Right lobe of liver (tissue), 6 donors: ENCODE measurements around the gene SP140. TPM values are rescaled to one million over a fixed set of nuclear protein-coding genes. Genes with fewer than 3 reads are reported as not detected.

ENCODE experiments used
- ATAC-seq, 4 donors: fragments of 200-7000 bp; cut with Tn5 transposase; one replicate each; pipeline ENCODE4 v1.9.1; 2020; ENCODE audit warnings: mild to moderate bottlenecking in 4 of 4, moderate library complexity in 4 of 4
- DNase-seq, 3 donors: peaks; one replicate each; pipeline ENCODE4 v3.0.0-alpha.2; 2020
- H3K27ac ChIP-seq, 3 donors: fragments of 200-600 bp; one replicate each; pipeline ENCODE4 v1.8.0; 2022
- H3K27me3 ChIP-seq, 2 donors: fragments of 200-600 bp; one replicate each; pipeline ENCODE4 v1.8.0; 2022
- H3K36me3 ChIP-seq, 4 donors: fragments of 200-600 bp; sonication (generic) in 1 of 4; one replicate each; pipeline versions ENCODE4 v1.5.1 to v1.8.0; 2017 to 2022; ENCODE audit warnings: control low read depth in 1 of 4
- H3K4me1 ChIP-seq, 4 donors: fragments of 200-600 bp; sonication (generic) in 1 of 4; one replicate each; pipeline versions ENCODE4 v1.5.1 to v1.8.0; 2017 to 2022; ENCODE audit warnings: control low read depth in 1 of 4
- H3K4me3 ChIP-seq, 3 donors: fragments of 200-600 bp; one replicate each; pipeline ENCODE4 v1.8.0; 2022
- H3K9me3 ChIP-seq, 4 donors: fragments of 200-600 bp; sonication (generic) in 1 of 4; one replicate each; pipeline versions ENCODE4 v1.5.1 to v1.8.0; 2017 to 2022; ENCODE audit warnings: control low read depth in 1 of 4
- POLR2A ChIP-seq: fragments of 450-650 bp; IDR thresholded peaks from one replicate; pipeline ENCODE4 v1.6.1; 2017; ENCODE audit warnings: antibody characterized with exemption, mild to moderate bottlenecking
- WGBS: methylation state at CpG from one replicate; pipeline ENCODE4 v1.1.6; 2018; ENCODE audit warnings: low coverage, low lambda C conversion rate; ENCODE audit not compliant: insufficient coverage; ENCODE audit errors: missing lambda C conversion rate; 5-methylcytosine and 5-hydroxymethylcytosine counted together
- intact Hi-C, 2 donors: fragments of 100-400 bp; cut with DNase I; formaldehyde crosslinking; loops; one replicate each; pipeline versions ENCODE4 v1.11.2 to v1.14.1; 2022
- total RNA-seq, 6 experiments: library from RNA; depleted of rRNA in 2 of 6; stranded (reverse); fragments of >200 nt in 2 of 6; fragmentation: NEBNext Ultra II Directional in 3 of 6; extraction: Animal tissue kit (Norgen Biotek cat#: 25700) in 3 of 6; gene quantifications; one replicate each; pipeline versions ENCODE4 v1.1.0 to v1.2.4, GENCODE V29; 2016 to 2023
- TF ChIP-seq, protein P1 (sequence below), 4 donors: fragments of 200-600 bp in 3 of 4; fragments of 450-650 bp in 1 of 4; IDR thresholded peaks; one replicate each; pipeline versions ENCODE4 v1.5.1 to v1.8.0; 2016 to 2022; ENCODE audit warnings: antibody characterized with exemption in 4 of 4, mild to moderate bottlenecking in 2 of 4
- donor health status: DM: no; HTN: yes; CAD: no.
- donor health status: DM: no; HTN: no; CAD: no.
- donor health status: DM: no; HTN: no; CAD: no.
- donor health status: DM: no; HTN: yes; CAD: no.
- donor health status: DM: no; HTN: yes; CAD: no.

Gene SP140
- total RNA-seq, 6 experiments from 2014 or later: 0.43 to 1.2 (median 0.82) TPM; not detected in 1

DNA sequence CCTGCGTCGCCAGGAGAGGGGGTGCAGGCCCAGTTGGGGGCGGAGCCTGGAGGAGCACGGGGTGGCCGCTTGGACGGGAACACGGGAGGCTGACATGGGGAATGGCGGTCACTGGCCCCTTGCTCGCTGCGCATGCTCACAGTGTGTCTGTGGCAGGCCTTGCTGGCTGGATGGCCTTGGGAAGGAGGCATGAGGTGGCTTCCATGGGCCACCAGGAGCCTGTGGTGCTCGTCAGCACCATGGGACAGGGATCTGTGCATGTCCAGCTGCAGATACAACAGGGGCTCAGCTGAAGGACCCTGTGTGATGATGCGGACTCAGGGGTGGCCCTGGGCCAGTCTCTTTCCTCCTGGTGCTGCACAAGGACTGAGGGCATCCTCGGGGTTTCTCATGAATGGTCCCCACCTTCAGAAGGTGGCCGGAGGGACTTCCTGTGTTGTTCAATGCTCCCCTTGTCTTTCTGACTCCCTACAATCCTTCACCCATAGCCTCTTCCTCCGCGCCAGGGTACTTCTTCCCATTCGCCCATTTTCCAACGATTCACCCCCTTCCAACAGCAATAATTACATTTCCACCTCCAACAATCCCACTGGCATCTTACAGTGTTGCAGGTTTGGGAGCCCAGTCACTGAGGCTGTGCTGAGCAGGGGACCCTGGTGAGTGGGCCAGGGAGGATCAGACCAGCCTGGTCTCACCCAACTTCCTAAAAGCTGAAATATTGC is 98.0 kb downstream of the SP140 start:
- intact Hi-C loops: no loop called here

DNA sequence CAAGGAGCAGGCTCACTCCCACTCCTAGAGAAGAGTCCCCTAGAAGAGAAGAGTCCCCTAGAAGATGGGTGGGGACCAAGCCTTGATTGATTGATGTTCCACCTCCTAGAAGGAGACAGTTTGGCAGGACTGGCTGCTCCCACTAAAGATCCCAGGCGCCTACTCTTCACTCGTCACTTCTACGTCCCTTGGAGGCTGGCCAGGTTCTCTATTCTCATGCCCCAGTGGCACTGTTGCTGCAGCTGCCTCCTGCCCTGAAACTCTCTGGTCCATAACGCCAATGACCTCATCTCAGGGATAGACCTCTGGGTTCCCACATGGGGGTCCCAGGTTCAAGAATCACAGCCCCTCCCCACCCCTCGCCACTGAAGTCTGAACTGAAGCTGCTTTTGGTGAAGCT is 99.0 kb downstream of the SP140 start:
- TF ChIP-seq, protein P1, sequence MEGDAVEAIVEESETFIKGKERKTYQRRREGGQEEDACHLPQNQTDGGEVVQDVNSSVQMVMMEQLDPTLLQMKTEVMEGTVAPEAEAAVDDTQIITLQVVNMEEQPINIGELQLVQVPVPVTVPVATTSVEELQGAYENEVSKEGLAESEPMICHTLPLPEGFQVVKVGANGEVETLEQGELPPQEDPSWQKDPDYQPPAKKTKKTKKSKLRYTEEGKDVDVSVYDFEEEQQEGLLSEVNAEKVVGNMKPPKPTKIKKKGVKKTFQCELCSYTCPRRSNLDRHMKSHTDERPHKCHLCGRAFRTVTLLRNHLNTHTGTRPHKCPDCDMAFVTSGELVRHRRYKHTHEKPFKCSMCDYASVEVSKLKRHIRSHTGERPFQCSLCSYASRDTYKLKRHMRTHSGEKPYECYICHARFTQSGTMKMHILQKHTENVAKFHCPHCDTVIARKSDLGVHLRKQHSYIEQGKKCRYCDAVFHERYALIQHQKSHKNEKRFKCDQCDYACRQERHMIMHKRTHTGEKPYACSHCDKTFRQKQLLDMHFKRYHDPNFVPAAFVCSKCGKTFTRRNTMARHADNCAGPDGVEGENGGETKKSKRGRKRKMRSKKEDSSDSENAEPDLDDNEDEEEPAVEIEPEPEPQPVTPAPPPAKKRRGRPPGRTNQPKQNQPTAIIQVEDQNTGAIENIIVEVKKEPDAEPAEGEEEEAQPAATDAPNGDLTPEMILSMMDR (IDR thresholded peaks at IDR 0.05): no peak
- TF ChIP-seq POLR2A: no peak
- Histone ChIP-seq H3K4me3 (no peak overlapping the region), H3K4me1 (peaks cover 0 to 10% (median 4%) of the 10 kb centered on the region in 4 donors), H3K27me3 (no peaks in the 10 kb centered on the region), H3K9me3 (no peaks in the 10 kb centered on the region), H3K27ac (no peak overlapping the region), H3K36me3 (no peaks in the 10 kb centered on the region)
- ATAC-seq (no peak), DNase-seq (no peak)
- 93% methylated on average over 2 of the region's 5 CpGs for WGBS
- intact Hi-C loops: no loop called here

More for the DNA sequence above, 98.0 kb downstream of the SP140 start:
- H3K27me3 ChIP-seq: no peaks in the 10 kb centered on the region
- no peaks in the 10 kb centered on the region for H3K9me3 ChIP-seq
- ATAC-seq: no peak
- no peaks in the 10 kb centered on the region for H3K36me3 ChIP-seq
- no peak for TF ChIP-seq POLR2A
- TF ChIP-seq, protein P1 (IDR thresholded peaks at IDR 0.05): no peak
- no peak overlapping the region for H3K4me3 ChIP-seq
- WGBS: 76% methylated on average over 6 of the region's 18 CpGs
- no peak for DNase-seq
- H3K4me1 ChIP-seq: peaks cover 0 to 10% (median 4%) of the 10 kb centered on the region in 4 donors
- no peak overlapping the region for H3K27ac ChIP-seq

DNA sequence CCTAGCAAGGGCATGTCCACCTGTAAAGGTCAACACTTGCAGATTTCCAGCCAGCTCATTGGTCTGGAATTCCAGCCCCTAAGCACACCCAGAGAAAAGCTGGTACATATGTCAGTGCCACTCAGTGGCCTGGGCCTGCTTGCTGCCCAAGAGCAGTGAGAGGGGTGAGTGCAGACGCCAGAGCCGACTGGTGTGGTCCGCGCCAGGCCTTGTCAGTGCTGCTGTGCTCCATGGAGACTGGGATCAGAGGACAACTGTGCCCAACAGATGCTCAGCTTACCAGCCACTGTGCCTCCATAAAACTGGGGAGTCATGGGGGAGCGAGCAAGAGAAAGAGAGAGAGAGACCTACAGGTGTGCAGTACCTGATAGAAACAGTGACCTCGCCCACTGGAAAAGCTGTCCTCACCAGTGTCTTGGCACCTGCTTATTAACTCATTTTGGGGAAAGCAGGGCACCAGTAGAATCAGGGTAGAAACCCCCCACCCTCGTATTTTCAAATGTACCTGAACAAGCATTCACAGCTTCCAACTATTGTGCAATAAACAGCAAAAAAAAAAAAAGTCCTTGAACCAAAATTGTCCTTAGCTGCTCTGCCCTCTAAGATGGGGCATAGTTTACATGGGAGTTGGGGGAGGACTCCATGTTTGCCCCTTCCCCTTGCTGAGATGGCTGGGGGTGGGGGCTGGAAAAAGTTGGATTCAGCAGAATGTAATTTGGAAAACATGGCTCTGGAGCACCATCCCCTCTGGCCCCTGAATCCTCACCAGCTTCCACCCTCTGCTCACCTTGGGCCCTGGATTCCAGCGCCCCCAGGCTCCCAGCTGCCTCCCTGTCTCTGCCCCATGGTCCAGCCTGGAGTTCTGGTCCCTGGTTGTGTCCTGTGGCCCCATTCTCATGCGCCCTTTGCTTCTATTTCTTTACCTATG is 100.0 kb downstream of the SP140 start:
- no peak for ATAC-seq
- Histone ChIP-seq H3K4me1 (peaks cover 0 to 10% (median 4%) of the 10 kb centered on the region in 4 donors), H3K36me3 (no peaks in the 10 kb centered on the region), H3K9me3 (no peaks in the 10 kb centered on the region), H3K27ac (no peak overlapping the region), H3K4me3 (no peak overlapping the region), H3K27me3 (no peaks in the 10 kb centered on the region)
- DNase-seq: no peak
- intact Hi-C loops: no loop called here
- 60% methylated on average over 2 of the region's 9 CpGs for WGBS
- TF ChIP-seq POLR2A: no peak
- TF ChIP-seq, protein P1 (IDR thresholded peaks at IDR 0.05): no peak

DNA sequence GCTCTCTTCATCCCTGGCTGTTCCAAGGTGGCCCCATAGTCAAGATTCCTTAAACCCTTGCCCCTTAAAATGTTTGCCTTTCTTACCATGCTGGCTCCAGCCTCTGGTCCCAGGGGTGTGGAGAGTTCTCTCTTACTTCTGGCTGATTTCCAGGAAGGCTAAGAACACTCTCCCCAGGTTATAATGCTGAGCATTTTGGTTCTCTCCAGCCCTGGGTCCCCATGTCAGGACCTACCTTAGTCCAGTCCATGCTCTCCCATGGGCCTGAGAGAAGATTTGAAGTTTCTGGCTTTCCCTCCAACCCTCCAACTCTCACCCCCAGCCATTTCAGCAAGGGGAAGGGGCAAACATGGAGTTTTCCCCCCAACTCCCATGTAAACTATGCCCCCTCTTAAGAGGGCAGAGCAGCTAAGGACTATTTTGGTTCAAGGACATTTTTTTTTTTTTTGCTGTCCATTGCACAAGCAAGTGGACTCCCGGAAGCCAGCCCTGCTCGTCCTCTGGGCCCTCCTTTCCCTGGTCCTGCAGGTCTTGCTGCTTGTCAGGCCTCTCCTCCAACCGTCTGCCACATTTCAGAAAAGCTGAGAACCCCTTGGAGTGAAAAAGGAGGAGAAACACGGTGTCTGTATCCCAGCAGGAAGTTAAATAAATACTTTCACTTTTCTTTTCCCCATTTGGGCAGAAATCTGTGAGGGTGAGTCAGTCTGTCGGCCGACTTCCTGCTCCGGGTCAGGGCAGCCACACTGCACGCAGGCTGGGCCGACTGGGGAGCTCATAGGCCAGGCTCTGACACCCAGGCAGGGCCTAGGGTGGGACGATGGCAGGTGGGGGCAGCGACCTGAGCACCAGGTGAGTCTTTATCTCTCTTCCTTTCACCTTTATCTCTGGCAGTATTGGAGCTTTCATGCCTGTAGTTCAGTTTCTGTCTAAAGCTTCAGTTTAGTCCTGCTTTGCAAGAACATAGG is 101.2 kb downstream of the SP140 start, which contains the start of gene SP140L:
Gene SP140L (plus strand): TSS at position 741 of the 965 bp plus-strand sequence. CDS start 77 bp downstream, at position 818.
- ATAC-seq (peak; percentile 98 to 99 (median 99)), DNase-seq (peak; percentile 85 to 92 (median 89))
- Histone ChIP-seq H3K4me3 (peak within 1 kb of the TSS; percentile 49 to 58 (median 56)), H3K27ac (peak within 1 kb of the TSS; percentile 63 to 84 (median 71)), H3K36me3 (no peaks in the 10 kb centered on the region), H3K27me3 (no peaks in the 10 kb centered on the region), H3K9me3 (no peaks in the 10 kb centered on the region), H3K4me1 (peaks cover 0 to 10% (median 4%) of the 10 kb centered on the region in 4 donors)
- WGBS: under 1% methylated on average over 11 of the region's 11 CpGs
- TF ChIP-seq, protein P1 (IDR thresholded peaks at IDR 0.05): no peak
- TF ChIP-seq POLR2A: peak; percentile 60
- intact Hi-C loops: no loop called here
